Measurements from ENCODE around the gene IKZF1.

IKZF1 gene

DNA sequence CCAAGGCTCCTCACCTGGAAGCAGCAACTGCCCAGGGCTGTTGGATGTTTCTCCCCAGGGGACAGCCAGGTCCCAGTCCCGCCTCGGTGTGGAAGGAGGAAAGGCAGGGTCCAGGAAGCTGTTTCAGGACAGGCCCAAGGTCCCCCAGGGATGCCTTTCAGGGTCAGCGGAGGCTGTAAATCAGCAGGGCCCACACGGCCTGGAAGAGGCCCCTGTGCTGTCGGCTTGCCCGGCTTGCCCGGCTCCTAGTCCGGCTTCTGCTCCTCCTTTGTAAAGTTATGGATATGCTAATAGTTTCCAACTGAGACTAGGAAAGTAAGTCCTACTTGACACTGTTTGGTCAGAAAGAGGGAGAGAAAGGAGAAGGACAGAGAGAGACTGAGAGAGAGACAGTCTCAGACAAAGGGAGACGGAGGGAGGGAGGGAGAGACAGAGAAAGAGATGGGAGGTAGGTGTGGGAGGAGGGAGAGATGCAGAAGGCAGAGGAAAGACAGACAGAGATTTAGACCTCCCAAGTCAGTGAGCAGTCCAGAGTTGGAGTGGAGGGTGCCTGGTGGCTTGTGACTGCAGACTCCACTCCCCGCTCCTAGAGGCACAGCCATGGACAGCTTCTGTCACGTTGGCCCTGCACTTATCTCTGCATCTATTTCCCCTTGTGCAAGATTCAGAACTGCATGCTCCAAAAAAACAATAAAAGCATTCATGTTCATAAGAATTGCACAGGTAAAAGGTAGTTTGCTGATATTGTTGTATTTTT, 10.5 kb downstream of the IKZF1 start:
- DNase-seq (ENCODE audit: low read depth), result peak; percentile 57
- H3K4me3 ChIP-seq (ENCODE audit: low read depth, low read length), result no peak overlapping the region
- TF ChIP-seq, protein P1, sequence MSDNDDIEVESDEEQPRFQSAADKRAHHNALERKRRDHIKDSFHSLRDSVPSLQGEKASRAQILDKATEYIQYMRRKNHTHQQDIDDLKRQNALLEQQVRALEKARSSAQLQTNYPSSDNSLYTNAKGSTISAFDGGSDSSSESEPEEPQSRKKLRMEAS (IDR thresholded peaks at IDR 0.05; ENCODE audit: low read depth, low read length), result 0 out of 2 replicates have a peak, but pooled peaks have one; percentile 50
- TF ChIP-seq POLR2A (IDR thresholded peaks at IDR 0.05; ENCODE audit: extremely low read depth, insufficient read length) (no peak), MYC (IDR thresholded peaks at IDR 0.05; ENCODE audit: low read depth, low read length) (peak; percentile 30; the same call in 1 of the 2 replicates)

DNA sequence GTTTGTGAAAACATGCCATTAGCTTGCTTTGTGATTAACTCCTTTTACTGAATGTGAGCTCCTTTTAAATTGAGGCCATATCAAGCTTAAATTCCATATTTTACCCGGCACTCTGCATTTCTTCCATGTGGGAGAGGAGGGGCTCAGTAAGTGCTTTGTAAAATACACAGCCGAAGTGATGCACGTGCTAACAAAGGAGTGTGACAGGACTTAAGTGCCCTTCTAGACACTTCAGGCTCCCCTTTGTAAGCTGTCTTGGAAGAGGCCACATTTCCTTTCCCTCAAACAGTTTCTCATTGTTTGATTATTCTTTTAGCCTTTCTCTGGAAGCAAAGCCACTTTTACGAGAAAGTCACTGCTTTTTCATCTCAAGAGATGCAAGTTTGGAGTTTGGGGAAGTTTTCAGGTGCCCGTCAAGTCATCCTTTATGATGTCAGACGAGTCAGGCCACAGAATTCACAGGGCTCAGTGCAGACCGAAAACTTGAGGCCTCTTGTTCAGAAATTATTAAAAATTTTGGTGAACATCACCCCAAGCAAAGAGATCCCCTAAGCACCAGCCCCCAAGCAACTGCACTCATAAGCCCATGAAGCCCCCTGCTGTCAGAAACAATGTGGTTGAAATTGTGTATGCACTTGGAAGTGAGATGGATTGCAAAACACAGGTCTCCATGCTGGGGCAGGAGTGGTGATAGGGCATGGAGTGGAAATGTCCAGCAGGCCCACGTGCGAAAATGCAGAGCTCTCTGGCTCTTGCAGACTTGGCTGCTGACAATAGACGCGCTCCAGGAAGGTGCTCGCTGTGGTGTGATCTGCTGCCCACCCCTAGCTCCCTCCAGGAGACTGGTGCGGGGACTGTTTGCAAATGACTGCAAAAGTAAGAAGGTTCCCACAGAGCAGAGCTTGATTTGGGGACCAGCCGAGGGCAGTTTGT, 11.5 kb downstream of the IKZF1 start:
- no peak overlapping the region for H3K4me3 ChIP-seq (ENCODE audit: low read depth, low read length)
- TF ChIP-seq MYC (IDR thresholded peaks at IDR 0.05; ENCODE audit: low read depth, low read length), result peak; percentile 28; the same call in 1 of the 2 replicates
- no peak for TF ChIP-seq POLR2A (IDR thresholded peaks at IDR 0.05; ENCODE audit: extremely low read depth, insufficient read length)
- TF ChIP-seq, protein P1 (IDR thresholded peaks at IDR 0.05; ENCODE audit: low read depth, low read length), result peak; percentile 78
- TF ChIP-seq, protein P2, sequence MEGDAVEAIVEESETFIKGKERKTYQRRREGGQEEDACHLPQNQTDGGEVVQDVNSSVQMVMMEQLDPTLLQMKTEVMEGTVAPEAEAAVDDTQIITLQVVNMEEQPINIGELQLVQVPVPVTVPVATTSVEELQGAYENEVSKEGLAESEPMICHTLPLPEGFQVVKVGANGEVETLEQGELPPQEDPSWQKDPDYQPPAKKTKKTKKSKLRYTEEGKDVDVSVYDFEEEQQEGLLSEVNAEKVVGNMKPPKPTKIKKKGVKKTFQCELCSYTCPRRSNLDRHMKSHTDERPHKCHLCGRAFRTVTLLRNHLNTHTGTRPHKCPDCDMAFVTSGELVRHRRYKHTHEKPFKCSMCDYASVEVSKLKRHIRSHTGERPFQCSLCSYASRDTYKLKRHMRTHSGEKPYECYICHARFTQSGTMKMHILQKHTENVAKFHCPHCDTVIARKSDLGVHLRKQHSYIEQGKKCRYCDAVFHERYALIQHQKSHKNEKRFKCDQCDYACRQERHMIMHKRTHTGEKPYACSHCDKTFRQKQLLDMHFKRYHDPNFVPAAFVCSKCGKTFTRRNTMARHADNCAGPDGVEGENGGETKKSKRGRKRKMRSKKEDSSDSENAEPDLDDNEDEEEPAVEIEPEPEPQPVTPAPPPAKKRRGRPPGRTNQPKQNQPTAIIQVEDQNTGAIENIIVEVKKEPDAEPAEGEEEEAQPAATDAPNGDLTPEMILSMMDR (IDR thresholded peaks at IDR 0.05; ENCODE audit: low read depth, low read length), result peak; percentile 41
- DNase-seq (ENCODE audit: low read depth), result peak; percentile 80

DNA sequence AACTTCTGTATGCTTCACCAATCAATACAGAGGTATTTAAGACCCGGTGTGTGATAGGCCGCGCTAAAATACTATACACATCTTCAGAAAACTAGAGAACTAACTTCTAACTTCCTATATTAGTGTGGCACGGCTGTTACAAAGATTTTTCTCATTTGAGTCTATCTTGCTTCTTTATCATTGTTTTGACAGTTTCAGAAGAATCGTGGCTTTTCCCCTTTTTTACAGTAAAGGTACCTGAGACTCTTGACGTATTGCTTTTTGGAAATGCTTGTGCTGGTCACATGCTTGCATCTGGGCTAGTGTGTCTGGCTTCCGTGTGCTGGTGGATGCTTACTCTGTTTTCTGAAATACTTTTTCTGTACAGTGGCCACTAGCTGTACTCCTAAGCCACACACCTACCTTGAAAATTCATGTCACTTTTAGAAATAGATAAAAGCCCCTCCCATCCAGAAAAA, 12.7 kb downstream of the IKZF1 start:
- no peak overlapping the region for H3K4me3 ChIP-seq (ENCODE audit: low read depth, low read length)
- no peak for DNase-seq (ENCODE audit: low read depth)
- TF ChIP-seq POLR2A (IDR thresholded peaks at IDR 0.05; ENCODE audit: extremely low read depth, insufficient read length) (no peak), MYC (IDR thresholded peaks at IDR 0.05; ENCODE audit: low read depth, low read length) (no peak)
- TF ChIP-seq, protein P1 (IDR thresholded peaks at IDR 0.05; ENCODE audit: low read depth, low read length), result no peak
- TF ChIP-seq, protein P2 (IDR thresholded peaks at IDR 0.05; ENCODE audit: low read depth, low read length), result no peak

DNA sequence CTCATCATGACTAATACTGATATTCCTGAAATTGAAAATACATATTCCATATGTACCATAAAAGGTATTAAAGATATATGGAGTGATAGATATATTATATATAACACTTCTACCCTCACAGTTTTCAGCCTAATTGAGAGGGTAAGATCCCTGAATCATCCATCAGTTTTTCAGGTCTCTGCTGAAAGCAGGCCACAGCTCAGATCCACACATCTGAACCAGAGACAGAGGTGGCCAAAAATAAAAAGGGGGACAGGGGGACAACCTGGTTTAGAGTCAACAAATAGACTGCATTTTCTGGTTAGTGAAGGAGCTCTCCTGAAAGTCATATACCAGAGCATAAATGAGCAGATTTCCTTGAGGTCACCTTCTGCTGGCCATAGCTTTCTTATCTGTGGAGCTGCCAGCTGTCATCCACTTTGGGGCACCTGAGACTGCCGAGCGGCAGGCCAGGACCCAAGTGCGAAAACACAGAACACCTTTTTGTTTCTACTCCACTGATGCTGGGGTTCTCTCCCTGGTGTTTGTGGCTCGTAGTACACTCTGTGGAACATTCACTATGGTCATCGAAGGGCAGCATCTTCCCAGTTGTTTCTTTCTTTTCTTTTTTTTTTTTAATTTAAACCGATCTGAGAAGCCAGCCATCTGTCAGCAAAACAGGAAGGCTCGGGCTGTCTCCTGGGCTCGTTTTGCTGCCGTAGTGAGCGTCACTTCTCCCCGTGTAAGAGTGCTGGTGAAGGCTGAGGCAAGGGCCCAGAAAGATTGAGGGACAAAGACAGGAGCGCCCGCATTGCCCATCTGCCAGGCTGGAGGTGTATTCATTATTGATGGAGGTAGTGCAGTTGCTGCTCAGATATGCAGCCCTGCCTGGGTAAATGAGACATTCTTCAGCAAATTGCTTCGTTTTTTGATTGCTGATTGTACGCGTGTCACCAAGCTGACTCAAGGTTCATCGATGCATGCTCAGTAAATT, 13.5 kb downstream of the IKZF1 start:
- TF ChIP-seq MYC (IDR thresholded peaks at IDR 0.05; ENCODE audit: low read depth, low read length) (no peak), POLR2A (IDR thresholded peaks at IDR 0.05; ENCODE audit: extremely low read depth, insufficient read length) (no peak)
- TF ChIP-seq, protein P2 (IDR thresholded peaks at IDR 0.05; ENCODE audit: low read depth, low read length), result no peak
- TF ChIP-seq, protein P1 (IDR thresholded peaks at IDR 0.05; ENCODE audit: low read depth, low read length), result no peak
- DNase-seq (ENCODE audit: low read depth), result no peak
- no peak overlapping the region for H3K4me3 ChIP-seq (ENCODE audit: low read depth, low read length)

DNA sequence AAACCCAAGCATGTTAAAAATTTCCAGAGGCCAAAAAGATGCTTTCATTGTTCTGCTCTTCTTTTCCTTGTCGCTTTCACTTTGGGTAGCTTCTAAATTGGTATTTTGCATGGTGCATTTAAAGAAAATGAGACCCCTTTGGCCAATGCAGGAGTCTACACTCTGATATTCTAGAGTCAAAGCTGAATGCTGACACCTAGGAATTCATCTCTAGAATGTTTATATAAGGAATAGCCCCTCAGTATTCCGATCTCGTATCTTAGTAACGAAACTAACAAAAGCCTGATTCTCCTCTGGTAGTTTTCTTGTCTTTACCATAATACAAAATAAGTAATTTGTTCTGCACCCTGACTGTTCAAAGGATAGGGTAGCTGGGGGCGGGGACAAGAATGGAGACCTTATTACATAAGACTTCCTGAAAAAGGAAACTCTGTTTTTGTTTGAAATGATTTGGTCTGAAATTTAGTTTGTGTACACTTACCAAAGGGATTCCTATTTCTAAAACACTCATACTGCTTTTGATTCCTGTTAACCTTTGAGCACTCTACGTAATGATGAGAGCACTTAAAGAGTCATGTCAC, 17.1 kb downstream of the IKZF1 start:
- DNase-seq (ENCODE audit: low read depth), result peak; percentile 60
- H3K4me3 ChIP-seq (ENCODE audit: low read depth, low read length), result no peak overlapping the region
- TF ChIP-seq, protein P2 (IDR thresholded peaks at IDR 0.05; ENCODE audit: low read depth, low read length), result no peak
- TF ChIP-seq MYC (IDR thresholded peaks at IDR 0.05; ENCODE audit: low read depth, low read length) (no peak), POLR2A (IDR thresholded peaks at IDR 0.05; ENCODE audit: extremely low read depth, insufficient read length) (no peak)
- TF ChIP-seq, protein P1 (IDR thresholded peaks at IDR 0.05; ENCODE audit: low read depth, low read length), result no peak
